GM13977 (cell line): ENCODE results near the gene UNC13B.
A peak's percentile ranks its signal among the peaks of the same experiment; 100 is the strongest.

ENCODE experiments used
- DNase-seq: peaks from one replicate; pipeline ENCODE4 v3.0.0; 2012; ENCODE audit warnings: low spot score
- in situ Hi-C: fragments of 300-500 bp; cut with MboI; formaldehyde crosslinking; loops from one replicate; pipeline ENCODE4 v1.12.0; 2022; ENCODE audit warnings: low sequenced_read_pairs, low pct_unique_long_range_greater_than_20kb, mixed read lengths, inconsistent platforms; ENCODE audit not compliant: unreplicated experiment
- TF ChIP-seq, protein P1 (sequence below): IDR thresholded peaks from 2 replicates; pipeline ENCODE4 v1.5.1; 2012; ENCODE audit warnings: mild to moderate bottlenecking, control low read depth; ENCODE audit not compliant: insufficient read depth; ENCODE audit errors: extremely low read depth, missing control alignments

UNC13B gene

DNA sequence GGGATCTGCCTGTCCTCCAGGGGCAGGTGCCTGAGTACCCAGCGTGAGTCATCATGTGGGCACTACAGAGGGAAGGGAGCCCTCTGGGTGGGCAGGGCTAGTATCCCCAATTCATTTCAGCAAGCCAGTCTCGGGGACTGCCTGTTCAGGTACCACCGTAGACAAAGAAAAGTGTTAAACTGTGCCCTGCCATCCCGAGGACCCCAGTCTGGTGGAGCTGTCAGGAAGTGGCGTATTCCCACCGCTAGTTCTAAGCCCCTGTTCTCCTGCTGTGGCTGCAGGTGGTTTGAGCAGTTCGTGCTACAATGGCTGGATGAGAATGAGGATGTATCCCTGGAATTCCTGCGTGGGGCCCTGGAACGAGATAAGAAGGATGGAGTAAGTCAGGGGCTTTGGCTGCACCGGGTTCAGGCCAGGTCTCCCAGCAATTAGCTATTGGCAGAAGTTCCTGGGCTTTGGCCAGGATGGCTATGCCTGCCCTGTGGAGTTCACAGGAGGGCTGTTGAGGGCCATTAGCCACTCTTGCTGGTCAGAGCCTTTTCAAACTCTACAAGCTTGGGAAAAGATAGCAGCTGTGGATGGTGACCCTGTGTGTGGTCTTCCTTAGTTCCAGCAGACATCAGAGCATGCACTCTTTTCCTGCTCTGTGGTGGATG lies 234.9 kb downstream of the UNC13B start:
- TF ChIP-seq, protein P1, sequence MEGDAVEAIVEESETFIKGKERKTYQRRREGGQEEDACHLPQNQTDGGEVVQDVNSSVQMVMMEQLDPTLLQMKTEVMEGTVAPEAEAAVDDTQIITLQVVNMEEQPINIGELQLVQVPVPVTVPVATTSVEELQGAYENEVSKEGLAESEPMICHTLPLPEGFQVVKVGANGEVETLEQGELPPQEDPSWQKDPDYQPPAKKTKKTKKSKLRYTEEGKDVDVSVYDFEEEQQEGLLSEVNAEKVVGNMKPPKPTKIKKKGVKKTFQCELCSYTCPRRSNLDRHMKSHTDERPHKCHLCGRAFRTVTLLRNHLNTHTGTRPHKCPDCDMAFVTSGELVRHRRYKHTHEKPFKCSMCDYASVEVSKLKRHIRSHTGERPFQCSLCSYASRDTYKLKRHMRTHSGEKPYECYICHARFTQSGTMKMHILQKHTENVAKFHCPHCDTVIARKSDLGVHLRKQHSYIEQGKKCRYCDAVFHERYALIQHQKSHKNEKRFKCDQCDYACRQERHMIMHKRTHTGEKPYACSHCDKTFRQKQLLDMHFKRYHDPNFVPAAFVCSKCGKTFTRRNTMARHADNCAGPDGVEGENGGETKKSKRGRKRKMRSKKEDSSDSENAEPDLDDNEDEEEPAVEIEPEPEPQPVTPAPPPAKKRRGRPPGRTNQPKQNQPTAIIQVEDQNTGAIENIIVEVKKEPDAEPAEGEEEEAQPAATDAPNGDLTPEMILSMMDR = no peak
- in situ Hi-C loops = no loop called here
- DNase-seq = no peak

DNA sequence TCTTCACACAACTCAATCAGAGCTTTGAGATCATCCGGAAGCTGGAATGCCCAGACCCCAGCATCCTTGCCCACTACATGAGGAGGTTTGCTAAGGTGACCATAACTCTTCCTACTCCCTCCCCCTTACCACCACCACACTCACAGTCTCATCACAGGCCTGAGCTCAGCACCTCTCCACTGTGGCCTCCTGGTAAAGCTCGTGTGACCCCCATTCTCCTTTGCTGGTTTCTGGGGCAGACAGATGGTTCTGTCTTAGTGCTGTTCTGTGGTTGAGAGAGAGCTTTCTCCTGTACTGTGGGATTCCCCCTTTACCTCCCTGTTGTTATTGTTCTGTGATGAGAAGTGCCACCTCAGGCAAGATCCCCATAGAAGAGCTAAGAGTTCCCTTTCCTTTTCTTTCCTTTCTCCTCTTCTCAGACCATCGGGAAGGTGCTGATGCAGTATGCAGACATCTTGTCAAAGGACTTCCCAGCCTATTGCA lies 235.4 kb downstream of the UNC13B start:
- TF ChIP-seq, protein P1 = no peak
- DNase-seq = peak; percentile 21
- in situ Hi-C loops = no loop called here

DNA sequence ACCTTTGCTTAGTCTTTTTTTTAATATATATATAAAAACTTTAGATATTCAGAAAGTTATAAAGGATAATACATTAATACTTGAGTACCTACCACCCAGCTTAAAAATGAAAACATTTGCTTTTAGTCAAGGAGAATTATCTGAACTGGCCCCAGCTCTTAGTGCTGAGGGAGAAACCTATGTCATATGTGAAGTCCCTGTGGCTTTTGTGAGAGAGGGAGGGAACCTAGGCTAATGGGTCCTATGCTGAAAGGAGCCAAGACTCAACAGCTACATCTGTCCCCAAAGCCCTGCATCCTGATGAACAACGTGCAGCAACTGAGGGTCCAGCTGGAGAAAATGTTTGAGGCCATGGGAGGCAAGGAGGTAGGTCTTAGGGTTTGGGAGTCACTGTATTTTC lies 236.1 kb downstream of the UNC13B start:
- peak; percentile 18 for DNase-seq
- in situ Hi-C loops = no loop called here
- TF ChIP-seq, protein P1 = no peak

DNA sequence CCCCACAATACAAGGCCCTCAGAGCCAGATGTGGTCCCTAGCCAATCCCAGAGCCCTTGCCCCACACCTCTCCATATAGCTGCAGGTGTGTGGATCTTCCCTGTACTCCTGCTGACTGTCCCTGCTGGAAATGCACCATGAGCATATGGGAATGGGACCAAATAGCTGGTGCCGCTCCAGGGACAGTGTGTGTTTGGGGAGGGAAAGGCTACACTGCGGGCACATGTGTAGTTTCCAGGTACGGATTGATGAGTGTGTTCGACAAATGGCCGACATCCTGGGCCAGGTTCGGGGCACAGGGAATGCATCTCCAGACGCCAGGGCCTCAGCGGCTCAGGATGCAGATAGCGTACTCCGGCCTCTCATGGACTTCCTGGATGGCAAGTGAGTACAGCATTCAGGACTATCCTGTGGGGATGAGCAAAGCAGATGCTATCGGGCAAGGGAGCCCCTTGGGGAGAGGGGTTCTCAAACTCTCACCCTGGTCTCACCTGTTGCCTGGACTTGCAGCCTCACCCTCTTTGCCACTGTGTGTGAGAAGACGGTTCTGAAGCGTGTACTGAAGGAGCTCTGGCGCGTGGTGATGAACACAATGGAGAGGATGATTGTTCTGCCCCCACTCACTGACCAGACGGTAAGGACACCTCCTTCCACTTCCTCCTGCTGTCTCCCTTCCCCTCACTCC lies 237.0 kb downstream of the UNC13B start:
- DNase-seq = no peak
- TF ChIP-seq, protein P1 = no peak
- in situ Hi-C loops = no loop called here

DNA sequence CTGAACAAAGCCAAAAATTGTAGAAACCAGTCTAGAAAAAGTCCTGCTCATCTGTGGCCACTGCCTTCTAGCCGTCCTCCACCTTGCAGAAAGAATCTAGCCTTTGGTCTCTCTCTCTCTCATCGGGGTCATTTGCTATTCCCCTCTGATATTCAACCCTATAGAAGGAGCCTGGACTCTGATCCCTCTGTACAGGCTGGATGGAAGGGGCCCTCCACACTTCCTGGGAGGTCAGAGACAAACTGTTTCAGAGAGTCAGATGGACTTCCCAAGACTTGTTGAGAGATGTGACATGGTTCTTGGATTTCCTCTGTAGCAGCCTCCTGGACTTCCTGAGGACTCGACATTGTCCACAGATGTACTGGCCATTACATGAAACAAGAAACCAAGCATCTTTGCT lies 243.1 kb downstream of the UNC13B start:
- in situ Hi-C loops = no loop called here
- TF ChIP-seq, protein P1 = no peak
- no peak for DNase-seq

DNA sequence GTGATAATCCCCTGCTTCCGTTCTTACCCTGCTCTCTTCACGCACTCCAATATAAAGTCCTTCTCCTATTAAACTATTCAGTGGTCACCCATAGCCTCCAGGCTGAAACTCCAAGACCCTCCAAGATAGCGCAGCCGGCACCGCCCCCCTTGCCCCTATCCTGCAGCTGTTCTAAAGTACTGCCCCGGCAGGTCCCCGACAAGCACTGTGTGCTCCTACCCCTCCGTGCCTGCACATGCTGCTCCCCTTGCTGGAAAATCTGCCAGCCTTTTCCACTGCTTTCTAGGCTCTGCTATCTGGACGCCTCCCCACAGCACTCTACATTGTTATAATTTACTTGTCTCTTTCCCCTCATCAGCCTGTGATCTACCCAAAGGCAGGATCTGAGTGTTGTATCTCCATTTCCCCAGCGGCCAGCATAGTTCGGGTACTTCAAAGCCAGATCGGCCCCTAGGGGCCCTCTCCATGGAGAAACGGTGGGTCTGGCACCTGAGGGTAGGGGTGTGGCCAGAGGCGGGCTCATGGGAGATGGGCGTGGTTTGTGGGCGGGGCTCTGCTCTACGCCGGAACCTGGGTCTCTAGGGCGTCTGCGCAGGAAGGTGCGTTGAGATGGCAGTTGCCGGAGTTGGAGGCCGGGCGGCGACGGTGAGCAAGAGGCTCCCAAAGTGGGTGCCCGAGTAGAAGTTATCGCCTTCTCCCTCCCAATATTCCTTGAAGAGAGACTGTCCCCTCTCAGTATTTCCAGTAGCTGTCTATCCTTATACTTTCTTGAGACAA lies 244.6 kb downstream of the UNC13B start:
- TF ChIP-seq, protein P1 = no peak
- no peak for DNase-seq
- in situ Hi-C loops = no loop called here
